Stimulated activated CD8-positive, alpha-beta memory T cell treated with anti-CD3 and anti-CD28 coated beads, Interleukin-12 subunit alpha, Interleukin-12 subunit beta, amount 100 ng/mL, for 1 hour (primary cell): ENCODE measurements around the gene YJEFN3.

Source experiments
- DNase-seq: peaks from one replicate; pipeline ENCODE4 v3.0.0-alpha.2; 2020; ENCODE audit warnings: low read depth

Gene YJEFN3

DNA sequence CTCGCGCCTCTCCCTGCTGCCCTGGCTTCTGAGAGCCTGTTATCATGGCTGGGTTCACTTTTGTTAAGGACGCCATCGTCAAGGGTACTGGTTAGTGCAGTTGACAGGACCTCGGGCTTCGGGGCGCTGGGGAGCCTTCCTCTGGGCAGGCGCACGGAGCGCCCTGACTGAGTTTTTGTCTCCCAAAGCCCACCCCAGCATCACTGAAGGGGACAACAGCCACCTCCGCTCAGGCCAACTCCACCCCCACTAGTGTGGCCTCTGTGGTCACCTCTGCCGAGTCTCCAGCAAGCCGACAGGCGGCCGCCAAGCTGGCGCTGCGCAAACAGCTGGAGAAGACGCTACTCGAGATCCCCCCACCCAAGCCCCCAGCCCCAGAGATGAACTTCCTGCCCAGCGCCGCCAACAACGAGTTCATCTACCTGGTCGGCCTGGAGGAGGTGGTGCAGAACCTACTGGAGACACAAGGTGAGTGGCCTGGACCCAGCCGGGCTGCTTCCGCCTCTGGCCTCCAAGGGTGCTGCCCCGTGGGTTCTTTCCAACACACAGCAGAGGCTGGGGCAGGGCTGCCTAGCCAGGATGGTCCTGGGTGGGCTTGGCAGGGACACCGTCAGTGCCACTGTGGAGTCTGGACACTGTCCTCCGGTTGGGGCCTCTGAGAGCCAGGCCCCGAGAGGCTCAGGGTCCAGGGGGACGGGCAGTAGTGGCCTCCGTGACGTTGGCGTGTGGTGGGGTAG, 30.3 kb upstream of the YJEFN3 start:
- DNase-seq = no peak

DNA sequence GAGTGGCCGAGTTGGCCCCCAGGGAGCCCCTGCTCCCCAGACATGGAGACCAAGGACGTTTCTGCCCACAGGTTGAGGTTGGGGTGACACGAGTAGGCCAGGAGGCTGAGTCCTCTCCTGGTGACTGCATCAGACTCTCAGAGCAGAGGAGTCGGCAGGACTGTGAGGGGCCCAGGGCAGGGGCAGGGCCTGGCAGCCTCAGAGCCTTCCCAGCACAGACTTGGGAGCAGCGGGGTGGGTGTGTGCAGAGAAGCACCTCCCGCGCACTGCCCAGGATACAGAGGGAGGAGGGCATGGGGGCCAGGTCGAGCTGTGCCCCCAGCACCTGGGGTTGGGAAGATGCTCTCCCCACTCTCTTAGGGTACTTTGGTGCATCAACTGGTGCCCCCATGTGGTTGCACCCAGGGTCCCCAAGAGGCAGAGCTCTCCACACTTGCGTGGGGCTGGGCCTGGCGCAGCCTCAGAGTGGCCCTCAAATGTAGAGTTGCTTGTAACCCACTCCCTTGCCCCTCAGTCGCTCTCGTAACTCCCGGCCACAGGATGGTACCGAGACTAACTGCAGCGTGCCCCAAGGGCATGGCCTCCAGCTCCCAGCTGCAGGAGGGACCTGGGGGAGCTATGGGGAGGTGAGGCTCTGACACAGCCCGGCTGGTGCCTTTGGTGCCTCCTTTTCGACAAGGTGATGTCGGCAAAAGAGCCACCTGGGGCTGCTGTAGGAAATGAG, 29.3 kb upstream of the YJEFN3 start:
- DNase-seq = no peak

DNA sequence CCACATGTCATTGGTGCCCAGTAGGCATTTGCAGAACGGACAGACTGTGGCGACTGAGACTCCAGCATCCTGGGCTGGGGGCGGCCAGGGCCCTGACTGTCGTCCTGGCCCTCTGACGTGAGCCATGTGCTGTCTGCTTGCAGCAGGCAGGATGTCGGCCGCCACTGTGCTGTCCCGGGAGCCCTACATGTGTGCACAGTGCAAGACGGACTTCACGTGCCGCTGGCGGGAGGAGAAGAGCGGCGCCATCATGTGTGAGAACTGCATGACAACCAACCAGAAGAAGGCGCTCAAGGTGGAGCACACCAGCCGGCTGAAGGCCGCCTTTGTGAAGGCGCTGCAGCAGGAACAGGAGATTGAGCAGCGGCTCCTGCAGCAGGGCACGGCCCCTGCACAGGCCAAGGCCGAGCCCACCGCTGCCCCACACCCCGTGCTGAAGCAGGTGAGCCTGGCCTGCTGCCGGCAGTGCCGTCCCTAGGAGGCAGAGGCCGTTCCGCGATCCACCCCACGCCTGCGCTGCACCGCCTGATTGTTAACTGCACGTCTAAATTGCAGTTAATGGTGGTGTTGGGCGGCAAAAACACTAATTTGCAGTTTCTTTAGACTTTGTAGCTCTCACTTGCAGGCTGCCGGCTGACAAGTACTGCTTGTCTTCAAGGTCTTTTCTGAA, 27.6 kb upstream of the YJEFN3 start:
- no peak for DNase-seq

DNA sequence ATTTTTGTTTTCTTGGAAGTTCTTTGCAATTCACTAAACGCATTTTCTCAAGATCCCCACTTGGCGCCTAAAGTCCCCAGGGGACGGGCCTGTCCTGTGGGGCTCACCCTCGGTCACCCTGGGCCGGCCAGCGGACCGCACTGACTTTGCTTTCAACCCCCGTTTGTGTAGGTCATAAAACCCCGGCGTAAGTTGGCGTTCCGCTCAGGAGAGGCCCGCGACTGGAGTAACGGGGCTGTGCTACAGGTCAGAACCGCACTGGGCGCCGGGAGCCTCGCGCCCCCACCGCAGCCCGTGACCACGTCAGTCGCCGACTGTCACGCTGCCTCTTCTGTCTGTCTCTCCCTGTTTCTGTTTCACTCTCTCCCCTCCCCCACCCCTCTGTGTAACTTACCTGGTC, 26.9 kb upstream of the YJEFN3 start:
- DNase-seq = no peak

DNA sequence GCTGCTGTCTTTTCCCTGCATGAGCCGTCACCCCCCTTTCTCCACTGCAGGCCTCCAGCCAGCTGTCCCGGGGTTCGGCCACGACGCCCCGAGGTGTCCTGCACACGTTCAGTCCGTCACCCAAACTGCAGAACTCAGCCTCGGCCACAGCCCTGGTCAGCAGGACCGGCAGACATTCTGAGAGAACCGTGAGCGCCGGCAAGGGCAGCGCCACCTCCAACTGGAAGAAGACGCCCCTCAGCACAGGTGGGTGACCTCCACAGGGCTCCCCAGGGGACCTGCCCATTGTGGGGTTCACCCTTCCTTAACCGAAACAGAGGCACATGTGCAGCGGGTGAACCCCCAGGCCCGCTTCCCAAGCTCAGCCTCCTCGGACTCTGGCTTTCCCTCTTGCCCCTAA, 26.4 kb upstream of the YJEFN3 start:
- DNase-seq = no peak

DNA sequence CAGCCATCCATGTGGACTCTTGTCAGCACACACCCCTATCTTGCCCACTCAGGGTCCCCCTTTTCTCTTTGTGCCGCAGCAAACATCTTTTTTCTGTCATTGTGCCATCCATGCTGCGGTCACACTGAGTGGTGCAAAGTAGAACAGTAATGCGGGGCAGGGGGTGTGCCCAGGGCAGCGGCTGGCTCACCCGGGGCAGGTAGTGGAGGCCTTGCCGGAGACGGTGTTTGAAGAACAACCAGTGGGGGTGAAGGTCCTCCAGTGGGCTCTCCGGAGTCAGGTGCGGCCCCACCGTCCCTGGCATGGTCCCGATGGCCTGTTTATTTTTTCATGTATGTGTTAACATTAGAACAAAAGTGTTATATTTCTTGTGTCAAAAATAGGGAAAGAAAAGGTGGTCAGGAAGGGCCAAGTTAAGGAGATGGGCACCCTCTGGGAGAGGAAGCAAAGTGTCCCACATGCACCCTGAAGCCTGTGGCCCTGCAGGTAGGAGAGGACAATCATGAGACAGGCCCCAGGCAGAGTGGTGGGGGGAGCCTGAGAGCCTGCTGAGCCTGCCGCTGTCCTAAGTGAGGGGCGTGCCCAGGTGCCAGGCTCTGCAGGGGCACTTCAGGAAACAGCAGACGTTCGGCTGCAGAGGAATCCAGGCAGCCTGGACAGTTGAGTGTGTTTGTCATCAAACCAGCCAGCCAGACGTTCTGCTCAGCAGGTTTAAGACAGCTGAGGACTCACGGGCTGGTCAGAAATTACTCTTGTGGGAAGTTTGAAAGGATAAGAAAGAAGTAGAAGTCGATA, 25.7 kb upstream of the YJEFN3 start:
- DNase-seq = no peak

DNA sequence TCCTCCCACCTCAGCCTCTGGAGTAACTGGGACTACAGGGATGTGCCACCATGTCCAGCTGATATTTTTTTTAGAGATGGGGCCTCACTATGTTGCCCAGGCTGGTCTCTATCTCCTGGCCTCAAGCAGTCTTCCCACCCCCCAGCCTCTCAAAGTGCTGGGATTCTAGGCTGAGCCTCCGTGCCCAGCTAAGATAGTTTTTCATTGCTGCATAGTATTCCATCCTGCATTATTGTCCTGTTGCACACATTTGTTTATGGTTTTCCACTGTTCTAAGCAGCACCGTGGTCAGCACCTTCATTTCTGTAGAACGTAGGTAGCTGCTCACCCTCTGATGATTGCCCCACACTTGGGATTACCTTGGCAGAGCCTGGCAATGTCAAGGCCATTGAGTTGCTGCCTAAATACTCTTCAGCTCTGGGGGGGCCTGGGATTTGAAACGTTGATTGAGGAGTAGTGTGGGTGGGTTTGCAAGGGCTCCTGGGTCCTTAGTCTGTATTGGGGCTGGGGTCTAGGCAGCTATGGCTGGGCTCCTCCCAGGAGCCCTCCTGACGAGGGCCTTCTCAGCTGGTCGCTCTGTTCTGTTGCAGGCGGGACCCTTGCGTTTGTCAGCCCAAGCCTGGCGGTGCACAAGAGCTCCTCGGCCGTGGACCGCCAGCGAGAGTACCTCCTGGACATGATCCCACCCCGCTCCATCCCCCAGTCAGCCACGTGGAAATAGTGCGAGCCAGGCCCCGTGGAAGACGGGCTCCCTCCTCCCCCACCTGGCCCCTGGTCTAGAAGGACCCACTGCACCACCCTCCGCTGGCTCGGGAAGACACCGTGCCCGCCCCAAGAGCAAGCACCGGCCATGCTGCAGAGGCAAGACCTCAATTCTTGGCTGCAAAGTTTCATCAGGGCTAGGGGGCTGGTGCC, 23.7 kb upstream of the YJEFN3 start:
- no peak for DNase-seq

DNA sequence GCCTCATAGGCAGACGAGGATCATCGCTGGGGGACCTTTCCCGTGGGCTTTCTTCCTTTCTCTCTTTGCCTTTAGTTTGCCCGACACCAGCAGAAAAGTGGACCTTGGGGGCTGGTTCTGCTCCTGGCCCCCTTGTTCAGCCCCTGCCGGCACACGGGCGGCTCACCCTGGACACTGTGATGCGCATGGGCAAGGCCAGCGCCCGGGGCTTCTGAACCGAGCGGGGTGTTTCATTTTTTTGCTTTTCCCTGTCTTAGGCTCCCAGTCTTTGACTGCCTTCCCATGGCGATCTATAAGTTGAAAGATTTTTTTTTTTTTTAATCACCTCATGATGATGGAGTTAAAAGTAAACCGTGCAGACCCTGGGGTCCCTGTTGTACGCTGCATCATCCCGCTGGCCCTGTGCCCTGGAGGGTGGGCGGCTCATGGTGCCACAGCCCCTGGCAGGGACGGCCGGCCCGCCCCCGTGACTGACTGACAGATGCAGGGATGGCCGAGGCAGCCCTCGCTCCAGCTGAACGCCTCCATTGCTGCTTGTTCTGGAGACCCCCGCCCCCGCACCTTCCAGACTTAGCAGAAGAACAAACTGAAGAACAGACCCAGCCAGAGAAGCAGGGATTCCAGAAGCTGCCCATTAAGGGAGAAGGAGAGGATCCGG, 22.9 kb upstream of the YJEFN3 start:
- DNase-seq = no peak

DNA sequence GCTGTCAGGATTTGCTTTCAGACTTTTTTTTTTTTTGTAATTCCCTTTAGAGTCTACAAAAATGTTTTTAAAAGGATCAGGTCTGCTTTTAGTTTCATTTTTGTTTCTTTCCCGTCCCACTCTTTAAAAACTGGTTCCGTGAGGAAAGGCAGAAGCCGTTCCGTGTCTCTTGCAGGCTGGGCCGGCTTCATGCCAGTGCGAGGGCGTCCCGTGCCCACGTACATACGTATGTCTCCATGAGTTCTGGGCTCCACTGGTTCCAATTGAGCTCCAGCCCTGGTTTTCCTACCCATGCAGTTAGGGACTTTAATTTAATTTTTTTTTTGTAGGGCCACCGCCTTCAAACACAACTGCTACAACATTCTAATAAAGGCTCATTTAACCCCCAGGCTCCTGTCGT, 22.1 kb upstream of the YJEFN3 start:
- no peak for DNase-seq

DNA sequence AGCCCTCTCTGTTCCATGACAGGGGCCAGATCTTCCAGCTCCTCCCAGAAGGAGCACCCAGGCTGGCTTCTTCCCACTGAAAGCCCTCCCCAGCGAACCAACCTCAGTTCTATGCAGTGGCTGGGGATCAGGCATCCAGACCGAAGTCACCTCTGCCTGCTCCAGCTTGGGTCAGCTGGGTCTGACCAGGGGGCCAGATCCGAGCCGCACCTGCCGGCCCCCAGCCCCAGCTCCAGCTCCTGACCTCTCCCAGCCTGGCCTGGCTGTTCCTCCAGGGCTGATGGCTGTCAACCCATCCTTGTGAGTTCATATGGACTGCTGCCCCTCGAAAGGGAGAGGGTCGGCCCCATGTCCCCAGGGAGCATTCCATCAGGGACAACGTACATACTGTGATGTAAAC, 21.4 kb upstream of the YJEFN3 start:
- DNase-seq = no peak

DNA sequence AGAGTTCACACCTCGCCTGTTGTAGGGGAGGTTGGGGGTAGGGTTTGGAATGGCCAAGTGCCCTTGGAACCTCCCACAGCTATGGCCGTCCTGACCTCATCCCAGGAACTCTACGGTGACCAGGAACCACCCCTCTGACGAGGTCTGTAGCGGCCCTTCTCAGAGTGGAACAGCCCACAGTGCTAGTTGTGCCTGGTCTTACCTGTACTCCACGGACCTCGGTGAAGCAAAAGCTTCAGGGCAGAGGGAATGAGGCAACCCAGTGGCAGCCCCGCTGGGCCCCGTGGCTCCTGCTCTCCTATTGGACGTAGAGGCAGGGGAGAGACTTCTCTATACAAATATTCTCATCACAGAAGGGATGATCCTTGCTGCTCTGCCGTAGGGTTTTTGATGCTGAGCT, 20.5 kb upstream of the YJEFN3 start:
- no peak for DNase-seq

DNA sequence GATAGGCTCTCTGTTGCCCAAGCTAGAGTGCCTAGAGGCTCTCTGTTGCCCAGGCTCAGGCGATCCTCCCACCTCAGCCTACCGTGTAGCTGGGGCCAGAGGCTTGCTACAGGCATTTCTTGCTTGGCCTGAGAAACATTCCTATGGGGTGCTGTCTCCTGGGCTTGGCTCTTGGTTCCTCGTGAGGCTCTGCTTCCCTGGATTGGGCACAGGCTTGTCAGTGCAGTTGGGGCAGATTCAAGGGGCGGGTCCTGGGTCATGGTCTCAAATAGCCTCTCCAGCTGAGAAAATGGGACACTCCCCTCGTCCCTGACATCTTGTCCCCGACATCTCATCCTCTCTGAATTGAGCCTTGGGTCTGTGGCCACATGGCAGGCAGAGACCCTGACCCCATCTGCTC, 18.3 kb upstream of the YJEFN3 start:
- no peak for DNase-seq

DNA sequence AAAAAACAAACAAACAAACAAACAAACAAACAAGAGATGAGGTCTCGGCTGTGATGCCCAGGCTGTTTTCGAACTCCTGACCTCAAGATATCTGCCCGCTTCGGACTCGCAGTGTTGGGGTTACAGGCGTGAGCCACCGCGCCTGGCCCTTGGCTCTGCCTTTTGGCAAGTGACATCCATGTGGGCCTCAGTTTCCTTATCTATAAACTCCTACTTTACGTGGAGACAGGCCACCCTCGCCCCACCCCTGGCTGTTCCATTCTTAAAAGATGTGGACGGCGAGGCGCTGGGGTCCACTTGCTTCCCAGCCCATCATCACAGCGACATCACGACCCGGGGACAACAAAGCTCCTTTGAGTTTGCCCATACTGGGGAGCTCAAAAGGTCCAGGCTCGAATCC, 15.0 kb upstream of the YJEFN3 start:
- DNase-seq = no peak

DNA sequence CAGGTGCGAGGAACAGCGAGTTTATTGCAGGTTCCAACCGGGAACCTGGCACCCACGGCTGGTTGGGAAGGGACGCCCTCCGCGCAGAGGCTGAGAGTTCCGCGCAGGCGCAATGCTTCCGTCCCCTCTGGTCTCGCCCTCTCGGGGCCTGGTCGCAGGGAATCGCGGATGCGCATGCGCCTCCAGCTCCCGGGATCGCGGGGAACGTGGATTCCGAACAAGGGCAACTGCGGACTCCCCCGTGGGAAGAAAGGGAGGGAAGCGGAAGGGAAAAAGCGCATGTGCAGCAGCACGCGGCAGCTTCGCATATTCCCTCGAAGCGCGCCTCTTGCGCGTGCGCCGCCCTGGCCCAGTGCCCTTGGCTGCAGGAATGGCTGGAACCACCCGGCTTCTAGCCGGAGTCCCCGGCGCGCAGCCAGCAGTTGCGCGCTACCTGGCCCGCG, 14.5 kb upstream of the YJEFN3 start:
- no peak for DNase-seq

DNA sequence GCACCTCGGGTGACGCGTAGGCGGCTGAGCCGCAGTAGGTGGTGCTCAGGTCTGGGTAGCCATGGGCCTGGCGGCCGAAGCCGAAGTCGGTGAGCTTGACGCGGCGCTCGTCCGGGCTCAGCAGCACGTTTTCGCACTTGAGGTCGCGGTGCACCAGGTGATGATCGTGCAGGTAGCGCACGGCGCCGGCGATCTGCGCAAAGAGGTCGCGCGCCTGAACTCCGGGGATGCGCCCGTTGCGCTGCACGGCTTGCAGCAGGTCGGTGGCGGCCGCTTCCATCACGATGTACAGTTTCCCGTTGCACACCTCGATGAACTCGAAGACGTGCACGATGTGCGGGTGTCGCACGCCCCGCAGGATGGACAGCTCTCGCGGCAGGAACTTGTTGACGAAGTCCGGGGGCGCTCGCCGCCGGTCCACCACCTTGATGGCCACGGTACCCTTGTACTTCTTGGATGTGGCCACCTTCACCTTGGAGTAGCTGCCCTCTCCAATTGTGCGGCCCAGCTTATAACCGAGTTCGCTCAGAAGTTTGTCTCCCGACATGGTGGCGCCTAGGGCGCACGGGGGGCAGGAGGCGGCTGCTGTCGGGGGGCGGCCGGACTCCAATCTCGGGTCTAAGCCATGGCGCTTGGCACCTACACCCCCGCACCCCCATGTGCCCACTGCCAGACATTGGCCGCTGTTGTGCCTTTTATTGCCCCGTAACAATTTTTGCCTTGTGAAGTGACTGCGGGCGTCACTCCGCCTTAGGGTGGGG, 13.7 kb upstream of the YJEFN3 start, which contains the start of gene TSSK6:
Gene TSSK6 (minus strand): TSS at position 668 of the 761 bp plus-strand sequence. CDS start 121 bp downstream, at position 547.
- DNase-seq = no peak

DNA sequence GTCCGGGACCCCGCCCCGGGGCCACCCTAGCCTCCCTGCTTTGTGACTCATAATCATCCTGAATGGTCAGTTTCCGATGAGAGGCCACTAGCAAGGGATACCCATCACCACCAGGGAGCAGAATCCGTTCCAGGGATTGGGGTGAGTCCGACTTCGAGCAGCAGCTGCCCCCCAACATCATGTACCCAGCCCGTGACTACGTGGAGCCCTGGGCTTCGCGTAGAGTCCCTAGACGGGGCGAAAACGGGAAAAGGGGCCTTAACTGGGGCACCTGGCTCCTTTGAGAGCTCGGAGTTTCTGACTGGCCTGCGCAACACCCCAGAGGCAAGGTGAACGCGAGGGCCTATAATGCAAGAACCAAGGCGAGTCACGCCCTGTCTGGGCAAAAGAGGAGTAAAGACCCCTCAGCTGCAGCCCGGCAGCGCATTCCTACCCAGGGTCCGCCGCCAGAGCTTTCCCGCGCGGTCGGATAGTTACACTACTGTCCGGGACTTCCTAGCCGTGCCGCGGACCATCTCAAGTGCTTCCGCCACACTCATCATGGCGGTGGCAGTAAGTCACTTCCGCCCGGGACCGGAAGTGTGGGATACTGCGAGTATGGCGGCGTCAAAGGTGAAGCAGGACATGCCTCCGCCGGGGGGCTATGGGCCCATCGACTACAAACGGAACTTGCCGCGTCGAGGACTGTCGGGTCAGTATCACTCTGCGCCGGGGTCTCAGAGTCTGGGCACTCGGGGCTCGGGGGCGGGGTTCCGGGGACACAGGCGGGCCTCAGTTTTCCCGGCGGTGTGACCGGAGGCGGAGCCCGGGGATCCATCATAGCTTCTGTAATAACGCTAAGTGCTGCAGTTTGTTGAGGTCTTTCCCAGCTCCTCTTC, 12.8 kb upstream of the YJEFN3 start, which contains the start of gene NDUFA13:
Gene NDUFA13 (plus strand): TSS at position 584 of the 878 bp plus-strand sequence. CDS start 14 bp downstream, at position 598.
- DNase-seq = peak; percentile 91

DNA sequence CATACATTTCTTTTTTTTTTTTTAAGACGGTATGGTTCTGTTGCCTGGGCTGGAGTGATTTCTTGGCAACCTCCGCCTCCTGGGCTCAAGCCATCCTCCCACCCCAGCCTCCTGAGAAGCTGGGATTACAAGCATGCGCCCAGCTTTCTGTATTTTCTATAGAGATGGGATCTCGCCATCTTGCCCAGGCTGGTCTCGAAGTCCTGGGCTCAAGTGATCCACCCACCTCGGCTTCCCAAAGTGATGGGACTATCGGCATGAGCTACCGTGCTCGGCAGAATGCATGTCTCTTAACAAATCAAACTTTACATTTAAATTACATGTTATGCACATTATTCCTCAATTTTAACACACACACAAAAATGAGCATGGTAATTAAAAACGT, 11.5 kb upstream of the YJEFN3 start:
- no peak for DNase-seq

DNA sequence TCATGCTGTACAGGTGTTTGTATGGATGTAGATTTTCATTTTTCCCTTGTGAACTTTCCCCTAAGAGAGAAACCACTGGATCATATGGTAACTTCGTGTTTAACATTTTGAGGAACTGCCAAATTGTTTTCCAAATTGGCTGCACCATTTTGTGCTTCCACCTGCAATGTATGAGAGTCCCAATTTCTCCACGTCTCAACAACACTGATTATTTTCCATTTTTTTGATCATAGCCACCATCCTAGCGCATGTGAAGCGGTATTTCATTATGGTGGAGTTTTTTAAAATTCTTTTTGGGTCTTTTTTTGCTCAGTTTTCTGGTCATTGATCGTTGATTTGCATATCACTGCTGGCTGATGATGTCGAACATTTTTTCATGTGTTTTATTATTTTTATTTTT, 7.7 kb upstream of the YJEFN3 start:
- no peak for DNase-seq

DNA sequence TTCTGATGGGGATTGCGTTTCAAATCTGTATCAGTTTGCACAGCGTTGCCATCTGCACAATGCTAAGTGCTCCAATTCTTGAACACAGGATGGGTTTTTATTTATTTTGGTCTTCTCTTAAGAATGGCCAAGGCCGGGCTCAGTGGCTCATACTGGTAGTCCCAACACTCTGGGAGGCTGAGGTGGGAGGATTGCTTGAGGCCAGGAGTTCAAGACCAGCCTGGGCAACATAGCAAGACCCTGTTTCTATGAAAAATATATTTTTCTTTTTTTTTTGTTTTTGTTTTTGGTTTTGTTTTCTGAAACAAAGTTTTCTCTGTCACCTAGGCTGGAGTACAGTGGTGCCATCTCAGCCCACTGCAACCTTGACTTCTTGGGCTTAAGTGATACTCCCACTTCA, 5.5 kb upstream of the YJEFN3 start:
- no peak for DNase-seq
